GM06990 (cell line): ENCODE measurements around the gene DSTN.

ENCODE experiments used
- DNase-seq: peaks from one replicate; pipeline ENCODE4 v3.0.0-alpha.2; 2011; ENCODE audit not compliant: insufficient read length; ENCODE audit errors: extremely low read depth
- H3K27me3 ChIP-seq: replicated peaks from 2 replicates; pipeline ENCODE4 v1.6.0; 2011; ENCODE audit warnings: low read length; ENCODE audit not compliant: control insufficient read depth, insufficient read depth
- H3K36me3 ChIP-seq: 2 replicates; pipeline ENCODE4 v1.5.1; 2011; ENCODE audit warnings: low read length; ENCODE audit not compliant: control insufficient read depth, insufficient read depth
- H3K4me3 ChIP-seq: replicated peaks from 2 replicates; pipeline ENCODE4 v1.5.1; 2011; ENCODE audit warnings: low read depth, mild to moderate bottlenecking, control low read depth, low read length
- CTCF ChIP-seq: IDR thresholded peaks from 2 replicates; pipeline ENCODE4 v1.5.1; 2011; ENCODE audit warnings: low read length, control low read depth, mild to moderate bottlenecking, inconsistent platforms; ENCODE audit not compliant: insufficient read depth, poor library complexity, severe bottlenecking

The DSTN gene

GRCh38 chr20:17628101-17628841 lies 58.4 kb downstream of the DSTN start:
- no peak for DNase-seq
- H3K4me3 ChIP-seq = no peak overlapping the region
- no peak for TF ChIP-seq CTCF
- no peaks in the 10 kb centered on the region for H3K27me3 ChIP-seq
- H3K36me3 ChIP-seq = peaks cover 43% of the 10 kb centered on the region

- H3K4me3 ChIP-seq = no peak overlapping the region
- no peaks in the 10 kb centered on the region for H3K27me3 ChIP-seq
- no peak for TF ChIP-seq CTCF
- DNase-seq = no peak
- H3K36me3 ChIP-seq = peaks cover 43% of the 10 kb centered on the region
Measured at GRCh38 chr20:17629025-17629424, 59.1 kb downstream of the DSTN start.

GRCh38 chr20:17629678-17630089 lies 59.8 kb downstream of the DSTN start:
- Histone ChIP-seq H3K27me3 (no peaks in the 10 kb centered on the region), H3K4me3 (no peak overlapping the region), H3K36me3 (peaks cover 39% of the 10 kb centered on the region)
- DNase-seq = no peak
- TF ChIP-seq CTCF = no peak

- Histone ChIP-seq H3K27me3 (no peaks in the 10 kb centered on the region), H3K4me3 (no peak overlapping the region), H3K36me3 (peaks cover 41% of the 10 kb centered on the region)
- DNase-seq = no peak
- no peak for TF ChIP-seq CTCF
Measured at GRCh38 chr20:17630151-17630805, 60.4 kb downstream of the DSTN start.

GRCh38 chr20:17630806-17631195 lies 60.9 kb downstream of the DSTN start:
- TF ChIP-seq CTCF = no peak

More at GRCh38 chr20:17630806-17631195, 60.9 kb downstream of the DSTN start:
- no peak for DNase-seq
- Histone ChIP-seq H3K36me3 (peaks cover 45% of the 10 kb centered on the region), H3K4me3 (no peak overlapping the region), H3K27me3 (no peaks in the 10 kb centered on the region)
